C4-2B (cell line): ENCODE data around the gene CCDC18.
"Not testable (repeated sequence)": the region's sequence is repeated elsewhere in the genome, so short reads cannot be mapped to it uniquely, and the experiment has no call there.

Experiments
- ZFX ChIP-seq: fragments of 450-650 bp; IDR thresholded peaks from 2 replicates; pipeline ENCODE4 v1.6.1; 2017
- TF ChIP-seq, protein P1 (sequence below): fragments of 450-650 bp; conservative IDR thresholded peaks from 2 replicates; pipeline ENCODE4 v1.5.1; 2017; ENCODE audit warnings: mild to moderate bottlenecking

DNA sequence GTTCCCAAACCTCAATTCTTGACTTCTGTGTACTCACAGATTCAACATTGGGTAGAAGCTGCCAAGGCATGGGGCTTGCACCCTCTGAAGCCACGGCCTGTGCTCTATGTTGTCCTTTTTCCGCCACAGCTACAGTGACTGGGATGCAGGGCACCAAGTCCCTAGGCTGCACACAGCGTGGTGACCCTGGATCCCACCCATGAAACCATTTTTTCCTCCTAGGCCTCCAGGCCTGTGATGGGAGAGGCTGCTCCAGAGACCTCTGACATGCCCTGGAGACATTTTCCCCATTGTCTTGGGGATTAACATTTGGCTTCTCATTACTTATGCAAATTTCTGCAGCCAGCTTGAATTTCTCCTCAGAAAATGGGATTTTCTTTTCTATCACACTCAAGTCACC lies 62.7 kb downstream of the CCDC18 start:
- TF ChIP-seq, protein P1, sequence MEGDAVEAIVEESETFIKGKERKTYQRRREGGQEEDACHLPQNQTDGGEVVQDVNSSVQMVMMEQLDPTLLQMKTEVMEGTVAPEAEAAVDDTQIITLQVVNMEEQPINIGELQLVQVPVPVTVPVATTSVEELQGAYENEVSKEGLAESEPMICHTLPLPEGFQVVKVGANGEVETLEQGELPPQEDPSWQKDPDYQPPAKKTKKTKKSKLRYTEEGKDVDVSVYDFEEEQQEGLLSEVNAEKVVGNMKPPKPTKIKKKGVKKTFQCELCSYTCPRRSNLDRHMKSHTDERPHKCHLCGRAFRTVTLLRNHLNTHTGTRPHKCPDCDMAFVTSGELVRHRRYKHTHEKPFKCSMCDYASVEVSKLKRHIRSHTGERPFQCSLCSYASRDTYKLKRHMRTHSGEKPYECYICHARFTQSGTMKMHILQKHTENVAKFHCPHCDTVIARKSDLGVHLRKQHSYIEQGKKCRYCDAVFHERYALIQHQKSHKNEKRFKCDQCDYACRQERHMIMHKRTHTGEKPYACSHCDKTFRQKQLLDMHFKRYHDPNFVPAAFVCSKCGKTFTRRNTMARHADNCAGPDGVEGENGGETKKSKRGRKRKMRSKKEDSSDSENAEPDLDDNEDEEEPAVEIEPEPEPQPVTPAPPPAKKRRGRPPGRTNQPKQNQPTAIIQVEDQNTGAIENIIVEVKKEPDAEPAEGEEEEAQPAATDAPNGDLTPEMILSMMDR: not testable (repeated sequence)
- TF ChIP-seq ZFX: not testable (repeated sequence)
